NT2/D1 (cell line): Measurements from ENCODE around the gene LDLR.
A peak's percentile ranks its signal among the peaks of the same experiment; 100 is the strongest.
"Not testable (repeated sequence)": the region's sequence is repeated elsewhere in the genome, so short reads cannot be mapped to it uniquely, and the experiment has no call there.

Experiments used
- DNase-seq: peaks from one replicate; pipeline ENCODE4 v3.0.0-alpha.2; 2011; ENCODE audit warnings: low read depth, low spot score
- H3K27me3 ChIP-seq: 2 replicates; pipeline ENCODE4 v1.6.0; 2011; ENCODE audit warnings: mild to moderate bottlenecking; ENCODE audit not compliant: insufficient read length, insufficient read depth
- H3K36me3 ChIP-seq: 2 replicates; pipeline ENCODE4 v1.6.1; 2011; ENCODE audit warnings: mild to moderate bottlenecking, low read length, mixed read lengths; ENCODE audit not compliant: insufficient read depth, insufficient read length
- H3K4me1 ChIP-seq: 2 replicates; pipeline ENCODE4 v1.5.1; 2011; ENCODE audit not compliant: insufficient read depth, insufficient read length
- H3K4me3 ChIP-seq: 2 replicates; pipeline ENCODE4 v1.5.1; 2011; ENCODE audit warnings: low read depth; ENCODE audit not compliant: insufficient read length
- H3K9ac ChIP-seq: 2 replicates; pipeline ENCODE4 v1.6.0; 2011; ENCODE audit warnings: low read depth; ENCODE audit not compliant: insufficient read length
- H3K9me3 ChIP-seq: 2 replicates; pipeline ENCODE4 v1.5.1; 2011; ENCODE audit warnings: mild to moderate bottlenecking, low read length; ENCODE audit not compliant: insufficient read depth
- SUZ12 ChIP-seq: IDR thresholded peaks from 2 replicates; pipeline ENCODE4 v1.6.1; 2011; ENCODE audit not compliant: insufficient read length, insufficient read depth; ENCODE audit errors: extremely low read depth
- YY1 ChIP-seq: IDR thresholded peaks from 2 replicates; pipeline ENCODE4 v1.6.1; 2011; ENCODE audit not compliant: insufficient read length, insufficient read depth
- ZNF274 ChIP-seq: IDR thresholded peaks from 2 replicates; pipeline ENCODE4 v1.6.1; 2011; ENCODE audit warnings: mild to moderate bottlenecking, low read depth, low read length

LDLR gene

GRCh38 chr19:11179716-11180297 lies 90.5 kb downstream of the LDLR start:
- peaks cover 3% of the 10 kb centered on the region for H3K4me1 ChIP-seq
- no peaks in the 10 kb centered on the region for H3K9me3 ChIP-seq
- no peak for DNase-seq
- peaks cover 45% of the 10 kb centered on the region for H3K36me3 ChIP-seq
- H3K4me3 ChIP-seq: no peak overlapping the region
- TF ChIP-seq SUZ12 (no peak), YY1 (no peak), ZNF274 (no peak)
- peak overlapping the region; percentile 29 for H3K9ac ChIP-seq
- H3K27me3 ChIP-seq: no peaks in the 10 kb centered on the region

- Histone ChIP-seq H3K9me3 (no peaks in the 10 kb centered on the region), H3K4me1 (peaks cover 3% of the 10 kb centered on the region), H3K36me3 (peaks cover 49% of the 10 kb centered on the region), H3K9ac (no peak overlapping the region), H3K4me3 (no peak overlapping the region), H3K27me3 (no peaks in the 10 kb centered on the region)
- no peak for TF ChIP-seq YY1
- TF ChIP-seq SUZ12: no peak
- no peak for TF ChIP-seq ZNF274
- DNase-seq: no peak
These were observed 91.1 kb downstream of the LDLR start for GRCh38 chr19:11180346-11180745.

GRCh38 chr19:11180975-11181374 lies 91.7 kb downstream of the LDLR start:
- DNase-seq, H3K9ac ChIP-seq, H3K4me1 ChIP-seq, H3K27me3 ChIP-seq, H3K9me3 ChIP-seq, H3K4me3 ChIP-seq: not testable (repeated sequence)
- H3K36me3 ChIP-seq: peaks cover 47% of the 10 kb centered on the region

GRCh38 chr19:11181488-11181887 lies 92.2 kb downstream of the LDLR start:
- no peaks in the 10 kb centered on the region for H3K27me3 ChIP-seq
- no peak overlapping the region for H3K4me3 ChIP-seq
- H3K9ac ChIP-seq: no peak overlapping the region
- no peak for DNase-seq
- no peaks in the 10 kb centered on the region for H3K9me3 ChIP-seq
- no peak for TF ChIP-seq ZNF274
- TF ChIP-seq SUZ12: no peak
- no peak for TF ChIP-seq YY1
- peaks cover 42% of the 10 kb centered on the region for H3K36me3 ChIP-seq
- H3K4me1 ChIP-seq: peaks cover 3% of the 10 kb centered on the region
